Gastrocnemius medialis (tissue), 4 donors: ENCODE results near the gene ASF1B. TPM values are rescaled to one million over a fixed set of nuclear protein-coding genes. Genes with fewer than 3 reads are reported as not detected.

Experiments used
- ATAC-seq, 2 donors: fragments of 150-250 bp; one replicate each; pipeline ENCODE4 v1.9.1; 2016
- DNase-seq, 2 donors: peaks; one replicate each; pipeline ENCODE4 v3.0.0-alpha.2; 2019
- H3K27ac ChIP-seq, 4 donors: fragments of 200-600 bp; sonication (generic); 1 replicate in 1 of 4; 2 replicates in 3 of 4; pipeline ENCODE4 v1.5.1; 2016 to 2018; ENCODE audit warnings: mild to moderate bottlenecking in 2 of 4, moderate library complexity in 1 of 4
- H3K27me3 ChIP-seq, 3 donors: fragments of 200-600 bp; sonication (generic) in 2 of 3; 1 replicate in 1 of 3; 2 replicates in 2 of 3; pipeline versions ENCODE4 v1.5.1 to v1.6.0; 2016 to 2019; ENCODE audit warnings: mild to moderate bottlenecking in 1 of 3, moderate library complexity in 1 of 3
- H3K36me3 ChIP-seq, 2 donors: fragments of 200-600 bp; sonication (generic) in 1 of 2; one replicate each; pipeline ENCODE4 v1.5.1; 2017 to 2018
- H3K4me1 ChIP-seq, 2 donors: fragments of 200-600 bp; sonication (generic) in 1 of 2; one replicate each; pipeline ENCODE4 v1.5.1; 2016 to 2017; ENCODE audit warnings: mild to moderate bottlenecking in 2 of 2
- H3K4me3 ChIP-seq, 4 donors: fragments of 200-600 bp; sonication (generic) in 3 of 4; 1 replicate in 1 of 4; 2 replicates in 3 of 4; pipeline ENCODE4 v1.5.1; 2016 to 2019; ENCODE audit warnings: mild to moderate bottlenecking in 2 of 4
- H3K9me3 ChIP-seq, 3 donors: fragments of 200-600 bp; sonication (generic) in 2 of 3; 1 replicate in 1 of 3; 2 replicates in 2 of 3; pipeline ENCODE4 v1.5.1; 2016 to 2019
- POLR2A ChIP-seq, 2 donors: fragments of 450-650 bp; IDR thresholded peaks; one replicate each; pipeline ENCODE4 v1.6.1; 2017; ENCODE audit warnings: antibody characterized with exemption in 2 of 2, mild to moderate bottlenecking in 2 of 2, moderate library complexity in 2 of 2
- in situ Hi-C, 4 donors: fragments of 200-750 bp; cut with MboI; loops; one replicate each; pipeline versions ENCODE4 v1.15.0 to v1.8.0; 2017; ENCODE audit warnings: low sequenced_read_pairs in 4 of 4
- intact Hi-C: fragments of 100-400 bp; cut with DNase I; formaldehyde crosslinking; loops from one replicate; pipeline ENCODE4 v1.15.1; 2023; ENCODE audit warnings: low total_unique reads
- total RNA-seq, 4 donors: library from RNA; depleted of rRNA; stranded (reverse); fragments of >200 nt; gene quantifications; one replicate each; pipeline versions ENCODE4 v1.1.0 to v1.2.3, GENCODE V29; 2016
- TF ChIP-seq, protein P1 (sequence below), 5 experiments: fragments of 450-650 bp in 3 of 5; fragments of 200-600 bp in 2 of 5; sonication (generic) in 2 of 5; IDR thresholded peaks in 4 of 5; conservative IDR thresholded peaks in 1 of 5; 1 replicate in 4 of 5; 2 replicates in 1 of 5; pipeline ENCODE4 v1.5.1; 2016 to 2019; ENCODE audit warnings: antibody characterized with exemption in 5 of 5, mild to moderate bottlenecking in 3 of 5, moderate library complexity in 3 of 5

ASF1B gene
- total RNA-seq, 4 donors from 2014 or later: 1.2 to 4.1 (median 1.5) TPM; not detected in 1

- intact Hi-C loops (loop anchor here (5.0 to 10.0 kb wide), 2 partner anchors 278 to 476 kb away; no protein-coding TSS in a partner anchor), in situ Hi-C loops (loop anchor here (5.0 to 25.0 kb wide), 4 partner anchors 72 to 483 kb away; partner anchors contain the start of gene NANOS3 (in 1 of the 4))
- Histone ChIP-seq H3K36me3 (no peaks in the 10 kb centered on the region), H3K27me3 (no peaks in the 10 kb centered on the region), H3K27ac (no peak overlapping the region), H3K4me3 (no peak overlapping the region), H3K4me1 (peaks cover 17 to 30% of the 10 kb centered on the region in 2 donors), H3K9me3 (no peaks in the 10 kb centered on the region)
- no peak for TF ChIP-seq POLR2A (IDR thresholded peaks at IDR 0.05)
- TF ChIP-seq, protein P1, sequence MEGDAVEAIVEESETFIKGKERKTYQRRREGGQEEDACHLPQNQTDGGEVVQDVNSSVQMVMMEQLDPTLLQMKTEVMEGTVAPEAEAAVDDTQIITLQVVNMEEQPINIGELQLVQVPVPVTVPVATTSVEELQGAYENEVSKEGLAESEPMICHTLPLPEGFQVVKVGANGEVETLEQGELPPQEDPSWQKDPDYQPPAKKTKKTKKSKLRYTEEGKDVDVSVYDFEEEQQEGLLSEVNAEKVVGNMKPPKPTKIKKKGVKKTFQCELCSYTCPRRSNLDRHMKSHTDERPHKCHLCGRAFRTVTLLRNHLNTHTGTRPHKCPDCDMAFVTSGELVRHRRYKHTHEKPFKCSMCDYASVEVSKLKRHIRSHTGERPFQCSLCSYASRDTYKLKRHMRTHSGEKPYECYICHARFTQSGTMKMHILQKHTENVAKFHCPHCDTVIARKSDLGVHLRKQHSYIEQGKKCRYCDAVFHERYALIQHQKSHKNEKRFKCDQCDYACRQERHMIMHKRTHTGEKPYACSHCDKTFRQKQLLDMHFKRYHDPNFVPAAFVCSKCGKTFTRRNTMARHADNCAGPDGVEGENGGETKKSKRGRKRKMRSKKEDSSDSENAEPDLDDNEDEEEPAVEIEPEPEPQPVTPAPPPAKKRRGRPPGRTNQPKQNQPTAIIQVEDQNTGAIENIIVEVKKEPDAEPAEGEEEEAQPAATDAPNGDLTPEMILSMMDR (IDR thresholded peaks at IDR 0.05 in 4 of 5, conservative IDR thresholded peaks at IDR 0.05 in 1 of 5): no peak
- DNase-seq (no peak), ATAC-seq (no peak)
Measured at GRCh38 chr19:14070268-14071050, 65.9 kb downstream of the ASF1B start.

Other genes with a start within 250 kb of the ASF1B start
- 1 to 10 TPM in 1 of 4 donors, under 1 TPM in 3; 0.19 to 1.0 (median 0.56) TPM for gene BRME1, start 230.5 kb downstream of the ASF1B start, total RNA-seq
- 10 to 100 TPM; 22.3 to 44.9 (median 33.7) TPM for gene CC2D1A, start 230.4 kb downstream of the ASF1B start, total RNA-seq
- gene PODNL1, start 198.2 kb downstream of the ASF1B start, total RNA-seq: under 1 TPM in 2 of 4 donors, not detected in 2; 0.55 to 0.61 TPM
- gene DCAF15, start 184.1 kb downstream of the ASF1B start, total RNA-seq: 10 to 100 TPM; 11.2 to 38.8 (median 18.0) TPM
- 1 to 10 TPM; 2.7 to 7.2 (median 4.4) TPM for gene RFX1, start 130.3 kb downstream of the ASF1B start, total RNA-seq
- gene RLN3, start 108.4 kb downstream of the ASF1B start, total RNA-seq: not detected
- gene IL27RA, start 104.8 kb downstream of the ASF1B start, total RNA-seq: 1 to 10 TPM; 1.4 to 3.7 (median 2.0) TPM
- gene PALM3, start 74.5 kb downstream of the ASF1B start, total RNA-seq: not detected
- 1 to 10 TPM; 1.8 to 8.0 (median 5.7) TPM for gene MISP3, start 63.8 kb downstream of the ASF1B start, total RNA-seq
- gene C19orf67, start 50.8 kb downstream of the ASF1B start, total RNA-seq: not detected
- 10 to 100 TPM; 15.1 to 71.8 (median 40.2) TPM for gene SAMD1, start 45.8 kb downstream of the ASF1B start, total RNA-seq
- 100 to 1,000 TPM in 3 of 4 donors, 10 to 100 TPM in 1; 74.7 to 180 (median 147) TPM for gene PRKACA, start 18.8 kb downstream of the ASF1B start, total RNA-seq
- gene ADGRL1, start 69.6 kb upstream of the ASF1B start, total RNA-seq: 1 to 10 TPM in 2 of 4 donors, under 1 TPM in 2; 0.76 to 3.5 (median 1.2) TPM
- gene ADGRE5, start 244.9 kb upstream of the ASF1B start, total RNA-seq: 10 to 100 TPM; 22.4 to 49.5 (median 32.6) TPM